Breast epithelium (tissue), 3 donors: ENCODE data around the gene IRF5.

Source experiments
- POLR2A ChIP-seq: fragments of 450-650 bp; IDR thresholded peaks from one replicate; pipeline ENCODE4 v1.6.1; 2016; ENCODE audit warnings: antibody characterized with exemption, mild to moderate bottlenecking, moderate library complexity
- POLR2AphosphoS5 ChIP-seq, 3 donors: sonication (generic); formaldehyde crosslinking; IDR thresholded peaks; one replicate each; pipeline ENCODE4 v1.6.1; 2017; ENCODE audit warnings: antibody characterized with exemption in 3 of 3
- TF ChIP-seq, protein P1 (sequence below), 3 donors: fragments of 450-650 bp; IDR thresholded peaks; one replicate each; pipeline ENCODE4 v1.5.1; 2016 to 2017; ENCODE audit warnings: antibody characterized with exemption in 3 of 3, mild to moderate bottlenecking in 3 of 3, moderate library complexity in 3 of 3

GRCh38 chr7:128890306-128891109, 47.2 kb upstream of the IRF5 start:
- TF ChIP-seq POLR2A (no peak), POLR2AphosphoS5 (IDR thresholded peaks at IDR 0.05) (no peak)
- TF ChIP-seq, protein P1, sequence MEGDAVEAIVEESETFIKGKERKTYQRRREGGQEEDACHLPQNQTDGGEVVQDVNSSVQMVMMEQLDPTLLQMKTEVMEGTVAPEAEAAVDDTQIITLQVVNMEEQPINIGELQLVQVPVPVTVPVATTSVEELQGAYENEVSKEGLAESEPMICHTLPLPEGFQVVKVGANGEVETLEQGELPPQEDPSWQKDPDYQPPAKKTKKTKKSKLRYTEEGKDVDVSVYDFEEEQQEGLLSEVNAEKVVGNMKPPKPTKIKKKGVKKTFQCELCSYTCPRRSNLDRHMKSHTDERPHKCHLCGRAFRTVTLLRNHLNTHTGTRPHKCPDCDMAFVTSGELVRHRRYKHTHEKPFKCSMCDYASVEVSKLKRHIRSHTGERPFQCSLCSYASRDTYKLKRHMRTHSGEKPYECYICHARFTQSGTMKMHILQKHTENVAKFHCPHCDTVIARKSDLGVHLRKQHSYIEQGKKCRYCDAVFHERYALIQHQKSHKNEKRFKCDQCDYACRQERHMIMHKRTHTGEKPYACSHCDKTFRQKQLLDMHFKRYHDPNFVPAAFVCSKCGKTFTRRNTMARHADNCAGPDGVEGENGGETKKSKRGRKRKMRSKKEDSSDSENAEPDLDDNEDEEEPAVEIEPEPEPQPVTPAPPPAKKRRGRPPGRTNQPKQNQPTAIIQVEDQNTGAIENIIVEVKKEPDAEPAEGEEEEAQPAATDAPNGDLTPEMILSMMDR (IDR thresholded peaks at IDR 0.05), result no peak
